GM19351 (cell line): ENCODE measurements around the gene AP1S1.
"Not testable (repeated sequence)": the region's sequence is repeated elsewhere in the genome, so short reads cannot be mapped to it uniquely, and the experiment has no call there.

Experiments
- ATAC-seq: cut with Tn5 transposase; IDR thresholded peaks from one replicate; pipeline ENCODE4 v1.9.1; 2021; ENCODE audit warnings: mild to moderate bottlenecking, moderate library complexity; ENCODE audit not compliant: unreplicated experiment

AP1S1 gene

DNA sequence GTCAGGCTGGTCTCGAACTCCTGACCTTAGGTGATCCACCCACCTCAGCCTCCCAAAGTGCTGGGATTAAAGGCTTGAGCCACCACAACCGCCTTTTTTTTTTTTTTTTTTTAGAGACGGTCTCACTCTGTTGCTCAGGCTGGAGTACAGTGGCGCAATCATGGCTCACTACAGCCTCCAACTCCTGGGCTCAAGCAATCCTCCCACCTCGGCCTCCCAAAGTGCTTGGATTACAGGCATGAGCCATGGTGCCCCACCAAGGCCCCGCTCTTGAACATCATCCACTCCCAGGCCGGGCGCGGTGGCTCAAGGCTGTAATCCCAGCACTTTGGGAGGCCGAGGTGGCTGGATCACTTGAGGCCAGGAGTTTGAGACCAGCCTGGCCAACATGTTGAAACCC lies 45.2 kb downstream of the AP1S1 start:
- not testable (repeated sequence) for ATAC-seq

DNA sequence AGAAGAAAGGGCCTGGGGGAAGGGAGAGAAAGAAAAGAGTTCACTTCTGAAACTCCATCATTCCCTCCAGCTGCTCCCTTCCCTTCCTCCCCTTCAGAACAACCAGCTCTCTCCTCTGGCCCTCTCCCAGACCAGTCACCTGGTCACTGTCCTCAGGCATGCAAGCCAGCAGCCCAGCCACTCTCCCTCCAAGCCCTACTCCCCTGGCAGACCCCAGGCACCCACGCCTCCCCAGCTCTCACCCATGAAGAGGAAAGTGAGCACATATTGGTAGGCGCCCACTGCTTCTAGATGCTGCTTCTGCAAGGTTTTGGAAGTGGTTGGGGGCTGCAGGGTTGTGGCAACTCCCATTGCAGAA lies 46.2 kb downstream of the AP1S1 start:
- no peak for ATAC-seq

DNA sequence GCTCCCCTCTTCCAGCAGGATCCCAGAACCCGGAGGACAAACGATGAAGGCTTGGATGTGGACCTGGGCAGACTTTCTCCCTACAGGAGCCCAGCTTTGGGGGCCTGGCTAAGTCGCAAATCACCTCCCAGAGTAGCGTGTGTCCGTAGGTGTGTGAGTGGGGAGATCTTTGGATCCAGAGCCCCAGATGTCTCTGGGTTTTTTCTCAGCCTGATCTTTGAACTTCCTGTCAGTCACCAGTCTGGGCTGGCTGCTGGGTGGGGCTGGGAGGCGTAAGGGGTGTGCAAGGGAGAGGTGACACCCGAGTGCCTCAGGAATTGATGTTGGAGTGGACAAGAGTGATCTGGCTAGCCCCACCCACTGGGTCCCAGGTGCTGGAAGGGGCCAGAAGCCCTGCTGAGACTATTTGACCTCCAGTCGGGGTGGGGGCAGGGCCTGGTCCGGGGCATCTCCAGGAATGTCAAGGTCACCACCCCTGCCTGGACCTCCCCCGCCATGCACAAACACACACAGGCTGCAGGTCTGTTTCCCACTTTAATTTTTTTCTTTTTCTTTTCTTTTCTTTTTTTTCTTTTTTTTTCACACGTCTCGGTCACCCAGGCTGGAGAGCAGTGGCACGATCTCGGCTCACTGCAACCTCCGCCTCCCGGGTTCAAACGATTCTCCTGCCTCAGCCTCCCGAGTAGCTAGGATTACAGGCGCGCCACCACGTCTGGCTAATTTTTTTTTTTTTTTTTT lies 46.8 kb downstream of the AP1S1 start, which contains the start of gene MOGAT3:
Gene MOGAT3 (minus strand): TSS at position 175 of the 738 bp plus-strand sequence. CDS start 182 bp downstream, outside the sequence.
- ATAC-seq: no peak

DNA sequence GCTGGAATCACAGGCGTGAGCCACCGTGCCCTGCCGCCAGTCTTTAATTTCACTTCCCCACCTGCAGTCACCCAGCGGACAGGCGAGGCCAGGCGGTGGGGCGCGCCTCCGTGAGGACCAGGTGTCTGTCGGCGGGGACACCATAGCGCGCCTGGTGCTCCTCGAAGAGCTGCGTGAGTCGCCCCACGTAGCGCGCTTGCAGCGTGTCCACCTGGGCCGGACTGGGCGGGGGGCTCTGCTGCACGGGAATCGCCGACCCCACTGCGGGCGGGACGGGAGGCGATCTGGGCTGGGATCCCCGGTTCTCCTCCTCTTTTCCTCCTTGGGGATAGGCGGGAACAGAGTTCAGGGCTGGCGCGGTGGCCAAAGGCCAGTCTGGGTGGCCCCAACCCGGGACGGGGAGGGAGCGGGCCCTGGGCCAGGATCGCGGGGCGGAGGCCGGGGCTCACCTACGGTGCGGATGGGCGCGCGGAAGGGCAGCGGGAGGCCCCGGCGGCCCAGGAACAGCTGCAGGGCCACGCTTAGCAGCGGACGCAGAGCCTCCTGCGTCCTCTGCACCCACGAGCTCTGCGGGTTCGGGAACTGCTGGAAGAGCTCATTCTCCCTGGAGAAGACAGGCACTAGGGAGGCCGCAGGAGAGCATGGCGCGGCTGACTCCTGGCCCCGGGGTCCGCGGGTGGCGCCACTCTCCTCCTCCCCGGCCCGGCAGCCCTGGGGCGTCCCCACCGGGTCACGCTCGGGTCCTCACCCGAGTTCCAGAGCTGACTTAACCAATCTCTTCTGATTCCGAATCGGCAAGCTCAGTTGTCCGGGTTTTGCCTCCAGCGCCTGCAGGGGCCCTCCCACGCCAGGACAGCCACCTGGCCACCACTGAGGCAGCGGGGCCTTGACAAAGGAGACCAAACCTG lies 47.7 kb downstream of the AP1S1 start:
- no peak for ATAC-seq

DNA sequence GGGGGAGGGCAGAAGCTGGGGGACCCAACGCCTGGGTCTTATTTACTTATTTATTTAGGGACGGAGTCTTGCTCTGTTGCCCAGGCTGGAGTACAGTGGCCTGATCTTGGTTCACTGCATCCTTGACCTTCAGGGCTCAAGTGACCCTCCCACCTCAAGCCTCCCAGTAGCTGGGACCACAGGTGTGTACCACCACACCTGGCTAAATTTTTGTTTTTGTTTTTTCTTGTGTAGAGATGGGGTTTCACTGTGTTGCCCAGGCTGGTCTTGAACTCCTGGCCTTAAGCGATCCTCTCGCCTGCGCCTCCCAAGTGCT lies 48.3 kb downstream of the AP1S1 start:
- no peak for ATAC-seq

DNA sequence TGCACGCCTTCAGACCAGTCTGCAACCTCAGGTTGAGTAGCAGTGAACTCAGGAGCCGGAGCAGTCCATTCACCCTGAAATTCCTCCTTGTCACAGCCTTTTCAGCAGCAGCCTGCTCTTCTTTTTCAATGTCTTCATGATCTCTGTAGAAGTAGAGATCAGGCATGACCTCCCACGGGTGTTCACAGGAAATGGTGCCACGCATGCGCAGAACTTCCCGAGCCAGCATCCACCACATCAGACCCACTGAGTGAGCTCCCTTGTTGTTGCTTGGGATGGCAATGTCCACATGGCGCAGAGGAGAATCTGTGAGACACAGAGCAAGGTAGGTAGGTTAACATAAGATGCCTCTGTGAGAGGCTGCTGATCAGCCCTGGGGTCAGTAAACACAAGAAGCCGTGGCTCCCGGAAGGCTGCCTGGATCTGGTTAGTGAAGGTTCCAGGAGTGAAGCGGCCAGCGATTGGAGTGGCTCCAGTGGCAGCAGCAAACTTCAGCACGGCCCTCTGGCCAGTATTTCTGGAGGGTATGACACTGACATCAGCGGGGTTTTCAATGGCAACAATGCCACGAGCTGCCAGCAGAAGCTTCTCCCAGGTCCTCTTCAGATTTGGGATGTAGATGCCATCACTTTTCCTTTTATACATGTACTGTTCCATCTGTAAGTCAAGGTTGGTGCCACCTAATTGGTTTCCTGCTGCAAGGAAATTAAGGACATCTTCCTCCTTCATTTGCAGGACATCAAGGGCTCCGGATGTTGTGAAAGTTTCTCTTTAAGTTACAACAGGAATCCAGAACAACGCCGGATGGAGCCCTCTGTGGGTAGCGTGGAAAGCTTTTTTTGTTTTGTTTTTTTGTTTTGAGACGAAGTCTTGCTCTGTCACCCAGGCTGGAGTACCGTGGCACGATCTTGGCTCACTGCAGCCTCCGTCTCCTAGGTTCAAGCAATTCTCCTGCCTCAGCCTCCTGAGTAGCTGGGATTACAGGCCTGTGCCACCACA lies 49.8 kb downstream of the AP1S1 start:
- not testable (repeated sequence) for ATAC-seq

DNA sequence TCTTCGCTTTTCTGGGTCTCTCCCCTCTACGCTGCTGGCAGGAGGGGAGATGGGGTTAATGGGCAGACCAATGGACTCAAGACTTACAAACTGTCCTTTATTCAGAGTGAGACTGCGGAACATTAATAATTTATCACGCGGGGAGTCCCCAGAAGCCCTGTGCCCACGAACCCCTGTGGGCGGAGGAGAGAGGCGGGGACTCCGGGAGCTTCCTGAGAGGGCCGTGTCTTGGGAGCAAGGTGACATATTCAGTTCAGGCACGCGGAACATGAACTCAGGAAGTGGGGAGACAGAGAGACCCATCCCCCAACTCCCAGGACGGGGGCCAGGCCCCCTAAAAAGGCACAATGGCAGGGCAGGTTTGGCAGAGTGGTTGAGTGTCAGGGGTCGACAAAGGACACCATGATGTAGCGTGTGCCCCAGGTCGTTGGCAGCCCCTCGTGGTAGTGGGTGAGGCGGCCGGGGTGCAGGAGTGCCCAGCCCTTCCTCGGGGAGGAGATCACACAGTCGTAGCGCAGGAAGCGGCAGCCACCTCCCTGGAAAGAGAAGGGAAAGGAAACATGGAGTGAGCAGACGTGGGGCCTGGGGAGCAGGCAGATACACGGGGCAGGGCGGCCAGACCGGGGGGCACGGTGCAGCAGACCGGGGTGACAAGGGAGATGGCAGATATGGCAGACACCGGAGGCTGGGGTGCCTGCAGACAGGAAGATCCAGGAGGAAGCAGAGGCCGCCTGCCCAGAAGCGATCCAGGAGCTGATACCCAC lies 51.8 kb downstream of the AP1S1 start:
- ATAC-seq: no peak

DNA sequence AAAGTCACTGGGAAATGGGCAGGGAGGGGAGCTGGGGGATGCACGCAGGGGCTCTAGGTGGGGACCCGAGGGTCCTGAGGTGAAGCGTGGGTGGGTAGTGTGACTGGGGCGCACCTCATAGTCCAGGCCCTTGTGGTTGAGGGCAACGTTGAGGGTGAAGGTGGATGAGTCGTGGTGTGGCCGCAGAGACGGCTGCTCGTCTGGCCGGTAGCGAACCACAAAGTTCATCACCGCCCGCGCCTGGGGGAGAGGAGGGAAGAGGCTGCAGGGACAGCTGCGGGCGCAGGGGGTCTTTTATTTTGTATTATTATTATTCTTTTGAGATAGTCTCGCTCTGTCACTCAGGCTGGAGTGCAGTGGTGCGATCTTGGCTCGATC lies 52.4 kb downstream of the AP1S1 start:
- ATAC-seq: no peak

DNA sequence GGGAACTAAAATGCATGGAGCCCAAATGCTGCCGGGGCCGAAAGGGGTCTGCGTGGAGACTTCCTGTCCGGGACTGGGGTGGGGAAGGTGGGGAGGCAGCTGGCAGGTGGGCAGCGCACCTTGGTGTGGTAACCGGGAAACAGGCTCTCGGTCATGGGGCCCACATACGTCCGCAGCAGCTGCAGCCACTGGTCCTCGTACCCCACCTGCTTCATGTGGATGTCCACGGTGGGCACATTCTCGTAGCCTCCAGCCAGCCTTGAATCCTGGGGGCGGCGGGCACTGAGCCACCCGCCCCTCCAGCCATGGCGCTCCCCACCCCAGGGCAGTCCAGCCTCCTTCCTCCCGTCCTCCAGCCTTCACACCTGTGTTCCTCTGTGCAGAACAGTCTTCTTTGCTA lies 53.2 kb downstream of the AP1S1 start:
- no peak for ATAC-seq

DNA sequence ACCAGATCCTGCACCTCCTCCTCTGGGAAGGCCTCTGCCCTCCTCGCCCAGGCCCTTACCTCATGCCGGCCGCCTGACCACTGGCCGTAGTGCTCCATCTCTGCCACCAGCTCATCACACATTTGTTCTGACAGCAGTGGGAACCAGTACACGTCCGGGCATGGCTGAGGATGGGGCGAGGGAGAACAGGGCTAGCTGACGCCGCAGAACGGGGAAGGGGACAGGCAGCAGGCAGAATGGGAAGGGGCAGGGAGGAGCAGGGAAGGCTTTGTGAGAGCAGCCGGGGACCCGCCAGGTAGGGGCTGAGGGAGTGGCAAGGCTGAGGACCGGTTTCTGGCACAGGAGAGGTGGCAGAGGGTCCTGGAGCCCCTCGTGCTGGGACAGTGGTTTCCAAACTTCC lies 54.5 kb downstream of the AP1S1 start:
- no peak for ATAC-seq

DNA sequence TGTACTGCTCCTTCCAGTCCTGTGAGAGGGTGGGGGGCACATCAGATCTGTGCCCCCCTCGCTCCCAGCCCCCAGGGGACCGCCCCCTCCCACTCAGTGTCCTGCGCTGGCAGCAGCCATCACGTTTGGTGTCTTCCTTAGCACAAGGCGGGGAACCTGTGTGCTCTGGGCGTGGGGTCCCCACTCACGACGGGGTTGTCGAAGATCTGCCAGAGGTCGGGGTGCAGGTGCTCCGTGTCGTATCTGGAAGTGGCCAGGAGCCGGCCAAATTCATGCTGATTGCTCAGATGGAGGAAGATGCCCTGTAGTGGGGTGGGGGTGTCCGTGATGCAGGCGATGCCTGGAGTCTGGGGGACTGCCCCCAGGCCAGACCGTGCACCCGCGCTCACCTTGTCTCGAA lies 55.9 kb downstream of the AP1S1 start:
- no peak for ATAC-seq
